ENCODE results near the gene CPEB2. TPM values are rescaled to one million over a fixed set of nuclear protein-coding genes. Genes with fewer than 3 reads are reported as not detected.

The CPEB2 gene
- total and polyA plus RNA-seq, 8 donors: 1.7 to 9.2 (median 6.5) TPM

DNA sequence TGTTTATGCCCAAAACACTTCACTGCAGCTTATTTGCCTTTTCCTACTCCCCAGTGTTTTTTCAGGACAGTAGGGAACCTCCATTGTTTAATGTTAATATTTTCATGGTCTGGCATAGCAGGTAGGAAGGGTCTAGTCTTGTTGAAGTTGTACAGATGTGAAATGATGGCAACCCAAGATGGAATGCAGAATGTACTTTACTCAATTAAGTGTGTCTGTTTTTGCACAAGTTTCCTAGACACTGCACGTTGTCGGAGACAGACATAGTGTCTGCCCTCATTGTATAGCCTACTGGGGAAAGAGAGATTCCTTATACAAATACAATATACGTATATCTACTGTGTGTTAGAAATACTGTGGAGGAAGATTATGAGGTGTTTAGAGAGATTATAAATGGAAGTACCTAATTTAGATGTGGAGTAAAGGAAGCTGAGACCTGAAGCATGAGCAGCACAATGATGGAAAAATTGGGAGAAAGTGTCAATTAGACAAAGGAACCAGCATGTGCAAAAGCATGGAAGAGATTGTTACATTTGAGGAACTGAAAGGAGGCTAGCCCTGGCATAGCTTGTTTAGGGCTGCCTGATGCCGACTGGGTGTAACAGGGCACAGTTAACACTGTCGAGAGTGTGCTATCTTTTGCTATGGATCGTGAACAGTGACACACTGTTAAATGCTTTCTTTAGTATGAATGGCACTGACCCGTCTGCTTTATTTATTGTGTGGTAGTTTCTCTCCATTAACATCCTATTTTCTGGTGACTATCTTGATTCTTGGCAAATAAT lies 18.4 kb downstream of the CPEB2 start:
- H3K9me3 ChIP-seq: no peaks in the 10 kb centered on the region
- no peak overlapping the region for H3K27ac ChIP-seq
- no peak overlapping the region for H3K4me3 ChIP-seq
- no peaks in the 10 kb centered on the region for H3K27me3 ChIP-seq
- intact Hi-C loops (cut with DNase I): no loop called here
- TF ChIP-seq, protein P1, sequence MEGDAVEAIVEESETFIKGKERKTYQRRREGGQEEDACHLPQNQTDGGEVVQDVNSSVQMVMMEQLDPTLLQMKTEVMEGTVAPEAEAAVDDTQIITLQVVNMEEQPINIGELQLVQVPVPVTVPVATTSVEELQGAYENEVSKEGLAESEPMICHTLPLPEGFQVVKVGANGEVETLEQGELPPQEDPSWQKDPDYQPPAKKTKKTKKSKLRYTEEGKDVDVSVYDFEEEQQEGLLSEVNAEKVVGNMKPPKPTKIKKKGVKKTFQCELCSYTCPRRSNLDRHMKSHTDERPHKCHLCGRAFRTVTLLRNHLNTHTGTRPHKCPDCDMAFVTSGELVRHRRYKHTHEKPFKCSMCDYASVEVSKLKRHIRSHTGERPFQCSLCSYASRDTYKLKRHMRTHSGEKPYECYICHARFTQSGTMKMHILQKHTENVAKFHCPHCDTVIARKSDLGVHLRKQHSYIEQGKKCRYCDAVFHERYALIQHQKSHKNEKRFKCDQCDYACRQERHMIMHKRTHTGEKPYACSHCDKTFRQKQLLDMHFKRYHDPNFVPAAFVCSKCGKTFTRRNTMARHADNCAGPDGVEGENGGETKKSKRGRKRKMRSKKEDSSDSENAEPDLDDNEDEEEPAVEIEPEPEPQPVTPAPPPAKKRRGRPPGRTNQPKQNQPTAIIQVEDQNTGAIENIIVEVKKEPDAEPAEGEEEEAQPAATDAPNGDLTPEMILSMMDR (IDR thresholded peaks at IDR 0.05): no peak
- no peak for FAIRE-seq
- peaks cover 0 to 8% (median 0%) of the 10 kb centered on the region in 3 donors for H3K4me1 ChIP-seq
- ATAC-seq: peak in 1 of 4 donors; percentile 23
- no peaks in the 10 kb centered on the region for H3K36me3 ChIP-seq
- 85 to 90% methylated on average over 7 of the region's 7 CpGs for WGBS, 2 donors
- no peak for DNase-seq

GRCh38 chr4:15021311-15021710 lies 19.0 kb downstream of the CPEB2 start:
- DNase-seq (no peak), ATAC-seq (no peak), FAIRE-seq (no peak)
- TF ChIP-seq, protein P1 (IDR thresholded peaks at IDR 0.05): no peak
- Histone ChIP-seq H3K27ac (no peak overlapping the region), H3K27me3 (no peaks in the 10 kb centered on the region), H3K9me3 (no peaks in the 10 kb centered on the region), H3K4me1 (peaks cover 0 to 8% (median 0%) of the 10 kb centered on the region in 3 donors), H3K4me3 (no peak overlapping the region), H3K36me3 (no peaks in the 10 kb centered on the region)
- WGBS, 2 donors: 42 to 46% methylated on average over 2 of the region's 2 CpGs
- intact Hi-C loops (cut with DNase I): no loop called here

- peaks cover 0 to 8% (median 0%) of the 10 kb centered on the region in 3 donors for H3K4me1 ChIP-seq
- no peak for DNase-seq
- WGBS, 2 donors: 80 to 92% methylated on average over 2 of the region's 2 CpGs
- H3K27ac ChIP-seq: no peak overlapping the region
- no peak for ATAC-seq
- intact Hi-C loops (cut with DNase I): no loop called here
- no peaks in the 10 kb centered on the region for H3K27me3 ChIP-seq
- TF ChIP-seq, protein P1 (IDR thresholded peaks at IDR 0.05): no peak
- H3K4me3 ChIP-seq: no peak overlapping the region
- H3K36me3 ChIP-seq: no peaks in the 10 kb centered on the region
- no peak for FAIRE-seq
- no peaks in the 10 kb centered on the region for H3K9me3 ChIP-seq
Observed at GRCh38 chr4:15021946-15022345, 19.7 kb downstream of the CPEB2 start.

- FAIRE-seq: no peak
- no peaks in the 10 kb centered on the region for H3K36me3 ChIP-seq
Observed at GRCh38 chr4:15024386-15024785, 22.1 kb downstream of the CPEB2 start.

More at GRCh38 chr4:15024386-15024785, 22.1 kb downstream of the CPEB2 start:
- intact Hi-C loops (cut with DNase I): no loop called here
- no peak for ATAC-seq
- H3K4me3 ChIP-seq: no peak overlapping the region
- no peak overlapping the region for H3K27ac ChIP-seq
- H3K27me3 ChIP-seq: no peaks in the 10 kb centered on the region
- DNase-seq: no peak
- TF ChIP-seq, protein P1 (IDR thresholded peaks at IDR 0.05): no peak
- H3K9me3 ChIP-seq: no peaks in the 10 kb centered on the region
- H3K4me1 ChIP-seq: peaks cover 0 to 5% (median 0%) of the 10 kb centered on the region in 3 donors
- WGBS, 2 donors: 0% methylated on average over 1 of the region's 1 CpG

Data from pancreas (tissue), 10 donors.